Thyroid gland (tissue), 4 donors: ENCODE data around the gene RIN1. TPM values are rescaled to one million over a fixed set of nuclear protein-coding genes. Genes with fewer than 3 reads are reported as not detected.
"Not testable (repeated sequence)": the region's sequence is repeated elsewhere in the genome, so short reads cannot be mapped to it uniquely, and the experiment has no call there.

Source experiments
- DNase-seq, 2 donors: peaks; one replicate each; pipeline ENCODE4 v3.0.0-alpha.2; 2019
- H3K27ac ChIP-seq, 3 donors: fragments of 200-600 bp; sonication (generic); 1 replicate in 2 of 3; 2 replicates in 1 of 3; pipeline ENCODE4 v1.5.1; 2016 to 2019; ENCODE audit warnings: mild to moderate bottlenecking in 1 of 3, moderate library complexity in 1 of 3
- H3K27me3 ChIP-seq: fragments of 200-600 bp; sonication (generic); one replicate; pipeline ENCODE4 v1.5.1; 2019
- H3K36me3 ChIP-seq, 2 donors: fragments of 200-600 bp; sonication (generic); one replicate each; pipeline ENCODE4 v1.5.1; 2016 to 2019
- H3K4me1 ChIP-seq, 2 donors: fragments of 200-600 bp; sonication (generic); one replicate each; pipeline ENCODE4 v1.5.1; 2017 to 2019
- H3K4me3 ChIP-seq, 3 donors: fragments of 200-600 bp; sonication (generic); replicated peaks in 1 of 3; 1 replicate in 2 of 3; 2 replicates in 1 of 3; pipeline ENCODE4 v1.5.1; 2016; ENCODE audit warnings: mild to moderate bottlenecking in 1 of 3
- H3K9me3 ChIP-seq: fragments of 200-600 bp; sonication (generic); one replicate; pipeline ENCODE4 v1.5.1; 2017
- CTCF ChIP-seq, 6 experiments: fragments of 200-600 bp in 3 of 6; fragments of 450-650 bp in 3 of 6; sonication (generic) in 3 of 6; IDR thresholded peaks; one replicate each; pipeline ENCODE4 v1.5.1; 2016 to 2019; ENCODE audit warnings: antibody characterized with exemption in 6 of 6, mild to moderate bottlenecking in 2 of 6, inconsistent platforms in 1 of 6, moderate library complexity in 1 of 6
- POLR2A ChIP-seq, 2 donors: fragments of 450-650 bp; IDR thresholded peaks; one replicate each; pipeline ENCODE4 v1.6.1; 2017; ENCODE audit warnings: antibody characterized with exemption in 2 of 2, mild to moderate bottlenecking in 2 of 2, moderate library complexity in 1 of 2
- WGBS, 2 donors: methylation state at CpG; one replicate each; pipeline ENCODE4 v1.1.5; 2017; 5-methylcytosine and 5-hydroxymethylcytosine counted together
- intact Hi-C: fragments of 100-400 bp; cut with DNase I; formaldehyde crosslinking; loops from one replicate; pipeline ENCODE4 v1.15.1; 2023
- total RNA-seq, 4 donors: library from RNA; depleted of rRNA; stranded (reverse); fragments of >200 nt; gene quantifications; one replicate each; pipeline ENCODE4 v1.2.3, GENCODE V29; 2016

RIN1 gene
- total RNA-seq, result 1 to 10 TPM; 1.3 to 7.9 (median 2.2) TPM

GRCh38 chr11:66336234-66337102 is at the start of gene RIN1:
RIN1 (minus strand) TSS chr11:66336434; CDS start chr11:66336402, 32 bp downstream.
- no peaks in the 10 kb centered on the region for H3K9me3 ChIP-seq
- 19 to 42% methylated on average over 14 to 21 of the region's 22 CpGs for WGBS, 2 donors
- intact Hi-C loops, result no loop called here
- peak in 1 of 2 donors; percentile 23 for DNase-seq
- no peaks in the 10 kb centered on the region for H3K27me3 ChIP-seq
- peaks cover 7 to 24% of the 10 kb centered on the region in 2 donors for H3K4me1 ChIP-seq
- H3K27ac ChIP-seq, result peak within 1 kb of the TSS in 2 of 3 donors; percentile 42 to 47
- TF ChIP-seq POLR2A (IDR thresholded peaks at IDR 0.05), result no peak
- TF ChIP-seq CTCF (IDR thresholded peaks at IDR 0.05), result peak in 2 of 6 experiments; percentile 2 to 28
- H3K4me3 ChIP-seq, result peak within 1 kb of the TSS in 1 of 3 donors; percentile 26
- peaks cover 25 to 30% of the 10 kb centered on the region in 2 donors for H3K36me3 ChIP-seq

DNA sequence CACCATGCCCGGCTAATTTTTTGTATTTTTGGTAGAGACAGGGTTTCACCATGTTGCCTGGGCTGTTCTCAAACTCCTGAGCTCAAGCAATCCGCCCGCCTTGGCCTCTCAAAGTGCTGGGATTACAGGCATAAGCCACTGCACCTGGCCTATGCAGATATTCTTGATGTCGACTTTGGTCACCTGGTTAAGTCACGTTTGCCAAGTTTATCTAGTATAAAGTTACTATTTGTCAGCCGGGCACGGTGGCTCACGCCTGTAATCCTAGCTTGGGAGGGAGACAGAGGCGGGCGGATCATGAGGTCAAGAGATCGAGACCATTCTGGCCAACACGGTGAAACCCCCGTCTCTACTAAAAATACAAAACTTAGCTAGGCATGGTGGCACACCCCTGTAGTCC is 48.1 kb upstream of the RIN1 start:
- intact Hi-C loops, H3K27ac ChIP-seq: not testable (repeated sequence)
- WGBS, 2 donors, result 85 to 88% methylated on average over 13 of the region's 13 CpGs

DNA sequence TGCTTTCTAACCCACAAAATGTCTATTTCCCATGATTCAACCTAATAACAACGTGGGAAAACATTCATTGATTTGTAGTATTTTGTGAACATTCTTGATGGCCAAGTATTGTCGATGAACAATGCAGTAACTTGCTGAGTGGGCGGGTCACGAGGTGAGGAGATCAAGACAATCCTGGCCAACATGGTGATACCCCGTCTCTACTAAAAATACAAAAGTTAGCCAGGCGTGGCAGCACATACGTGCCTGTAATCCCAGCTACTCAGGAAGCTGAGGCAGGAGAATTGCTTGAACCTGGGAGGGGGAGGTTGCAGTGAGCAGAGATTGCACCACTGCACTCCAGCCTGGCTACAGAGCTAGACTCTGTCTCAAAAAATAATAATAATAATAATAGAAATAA is 44.0 kb upstream of the RIN1 start:
- H3K27ac ChIP-seq, H3K4me3 ChIP-seq, H3K36me3 ChIP-seq, H3K4me1 ChIP-seq, H3K27me3 ChIP-seq, H3K9me3 ChIP-seq, intact Hi-C loops: not testable (repeated sequence)
- peak; percentile 55 to 63 for DNase-seq
- WGBS, 2 donors, result 10% methylated on average over 7 of the region's 7 CpGs

More for the DNA sequence above, 48.1 kb upstream of the RIN1 start:
- H3K4me1 ChIP-seq, H3K36me3 ChIP-seq, DNase-seq, H3K9me3 ChIP-seq, H3K4me3 ChIP-seq, H3K27me3 ChIP-seq: not testable (repeated sequence)

DNA sequence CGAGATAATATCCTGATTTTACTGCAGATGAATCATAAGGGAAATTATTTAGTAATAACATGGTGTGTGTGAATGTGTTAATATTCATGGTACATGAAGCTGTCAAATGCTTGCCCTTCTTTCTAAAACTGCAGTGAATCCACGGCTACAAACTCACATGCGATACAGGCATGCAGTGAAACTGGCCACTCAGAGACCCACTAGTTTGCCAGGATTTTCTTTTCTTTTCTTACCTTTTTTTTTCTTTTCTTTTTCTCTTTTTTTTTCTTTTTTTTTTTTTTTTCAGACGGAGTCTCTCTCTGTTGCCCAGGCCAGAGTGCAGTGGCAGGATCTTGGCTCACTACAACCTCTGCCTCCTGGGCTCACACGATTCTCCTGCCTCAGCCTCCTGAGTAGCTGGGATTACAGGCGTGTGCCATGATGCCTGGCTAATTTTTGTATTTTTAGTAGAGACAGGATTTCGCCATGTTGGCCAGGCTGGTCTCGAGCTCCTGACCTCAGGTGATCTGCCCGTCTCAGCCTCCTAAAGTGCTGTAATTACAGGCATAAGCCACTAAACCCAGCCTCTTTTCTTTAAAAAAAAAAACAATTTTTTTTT is 37.6 kb upstream of the RIN1 start:
- H3K27ac ChIP-seq, DNase-seq, intact Hi-C loops, H3K27me3 ChIP-seq, H3K4me1 ChIP-seq, H3K4me3 ChIP-seq, H3K36me3 ChIP-seq, H3K9me3 ChIP-seq: not testable (repeated sequence)
- WGBS, 2 donors, result 79 to 87% methylated on average over 9 of the region's 9 CpGs

DNA sequence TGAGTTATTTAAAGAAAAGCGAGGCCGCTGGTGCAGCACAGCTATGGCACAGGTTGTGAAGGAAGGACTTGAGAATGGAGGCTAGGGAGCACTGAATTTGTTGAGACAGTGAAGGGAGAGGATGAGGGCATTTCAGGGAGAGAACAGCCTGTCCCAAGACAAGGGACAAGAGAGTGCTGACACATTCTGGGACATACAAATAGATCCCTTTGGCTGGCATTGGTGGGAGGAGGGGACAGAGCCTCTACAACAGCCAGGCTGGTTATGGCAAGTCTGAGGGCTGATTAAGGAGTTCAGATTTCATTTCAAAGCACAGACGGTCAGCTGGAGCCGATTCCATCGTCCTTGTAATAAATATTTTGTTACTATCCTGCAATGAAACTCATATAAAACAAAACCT is 37.0 kb upstream of the RIN1 start:
- intact Hi-C loops, result no loop called here
- DNase-seq, result peak; percentile 16 to 26
- no peaks in the 10 kb centered on the region for H3K36me3 ChIP-seq
- H3K27ac ChIP-seq, result no peak overlapping the region
- H3K9me3 ChIP-seq, result no peaks in the 10 kb centered on the region
- H3K4me3 ChIP-seq, result no peak overlapping the region
- no peaks in the 10 kb centered on the region for H3K27me3 ChIP-seq
- 68 to 74% methylated on average over 5 of the region's 5 CpGs for WGBS, 2 donors
- peaks cover 6 to 8% of the 10 kb centered on the region in 2 donors for H3K4me1 ChIP-seq
- TF ChIP-seq POLR2A (IDR thresholded peaks at IDR 0.05), result no peak
- no peak for TF ChIP-seq CTCF (IDR thresholded peaks at IDR 0.05)

GRCh38 chr11:66371627-66372415 is 35.6 kb upstream of the RIN1 start, which contains the start of gene SLC29A2:
SLC29A2 (minus strand) TSS chr11:66371760; CDS start chr11:66371591, 169 bp downstream.
- H3K4me3 ChIP-seq, result peak within 1 kb of the TSS; percentile 51 to 82 (median 72)
- H3K27me3 ChIP-seq, result no peaks in the 10 kb centered on the region
- H3K36me3 ChIP-seq, result no peaks in the 10 kb centered on the region
- H3K27ac ChIP-seq, result peak within 1 kb of the TSS; percentile 48 to 90 (median 74)
- peak in 1 of 2 donors; percentile 45 for TF ChIP-seq POLR2A (IDR thresholded peaks at IDR 0.05)
- peak in 1 of 6 experiments; percentile 2 for TF ChIP-seq CTCF (IDR thresholded peaks at IDR 0.05)
- H3K4me1 ChIP-seq, result peaks cover 6 to 8% of the 10 kb centered on the region in 2 donors
- peak; percentile 93 for DNase-seq
- H3K9me3 ChIP-seq, result no peaks in the 10 kb centered on the region
- intact Hi-C loops, result no loop called here
- WGBS, 2 donors, result 0 to 3% methylated on average over 21 to 23 of the region's 72 CpGs
